DMS153 (cell line): ENCODE measurements around the gene UBN1.
"Not testable (repeated sequence)": the region's sequence is repeated elsewhere in the genome, so short reads cannot be mapped to it uniquely, and the experiment has no call there.

Source experiments
- DNase-seq: peaks from one replicate; lab custom pipeline; 2025; lab: John Stamatoyannopoulos, UW

The UBN1 gene

GRCh38 chr16:4884972-4885874 lies 37.9 kb downstream of the UBN1 start:
- no peak for DNase-seq

- DNase-seq, result no peak
Measured at GRCh38 chr16:4886151-4886550, 38.9 kb downstream of the UBN1 start.

GRCh38 chr16:4888428-4889135 lies 41.3 kb downstream of the UBN1 start:
- no peak for DNase-seq

GRCh38 chr16:4890026-4890425 lies 42.7 kb downstream of the UBN1 start:
- DNase-seq, result no peak

GRCh38 chr16:4890686-4891085 lies 43.4 kb downstream of the UBN1 start:
- no peak for DNase-seq

GRCh38 chr16:4891097-4891885 lies 44.0 kb downstream of the UBN1 start:
- DNase-seq, result no peak

- no peak for DNase-seq
Measured at GRCh38 chr16:4891886-4892216, 44.6 kb downstream of the UBN1 start.

- no peak for DNase-seq
Measured at GRCh38 chr16:4892361-4893102, 45.3 kb downstream of the UBN1 start.

- DNase-seq, result no peak
Measured at GRCh38 chr16:4893103-4893862, 46.0 kb downstream of the UBN1 start.

- DNase-seq, result no peak
Measured at GRCh38 chr16:4894276-4895150, 47.2 kb downstream of the UBN1 start.

- DNase-seq, result no peak
Measured at GRCh38 chr16:4895366-4895765, 48.1 kb downstream of the UBN1 start.

- DNase-seq, result not testable (repeated sequence)
Measured at GRCh38 chr16:4896761-4897160, 49.5 kb downstream of the UBN1 start.

GRCh38 chr16:4897328-4897727 lies 50.0 kb downstream of the UBN1 start:
- DNase-seq, result no peak

GRCh38 chr16:4898811-4899473 lies 51.7 kb downstream of the UBN1 start:
- DNase-seq, result no peak

GRCh38 chr16:4899474-4899846 lies 52.2 kb downstream of the UBN1 start:
- no peak for DNase-seq

GRCh38 chr16:4900036-4900435 lies 52.8 kb downstream of the UBN1 start:
- no peak for DNase-seq

- no peak for DNase-seq
Measured at GRCh38 chr16:4900750-4901149, 53.5 kb downstream of the UBN1 start.

GRCh38 chr16:4902038-4902437 lies 54.8 kb downstream of the UBN1 start:
- no peak for DNase-seq

GRCh38 chr16:4904108-4904941 lies 57.0 kb downstream of the UBN1 start:
- DNase-seq, result no peak
